ENCODE results near the gene RUNX2.

Gene RUNX2

GRCh38 chr6:45436544-45437438, 108.7 kb downstream of the RUNX2 start:
- no peak for DNase-seq

GRCh38 chr6:45437439-45437815, 109.3 kb downstream of the RUNX2 start:
- no peak for DNase-seq

- DNase-seq: no peak
Observed at GRCh38 chr6:45438151-45438550, 110.0 kb downstream of the RUNX2 start.

- DNase-seq: no peak
Observed at GRCh38 chr6:45438849-45439406, 110.8 kb downstream of the RUNX2 start.

- DNase-seq: no peak
Observed at GRCh38 chr6:45439459-45439858, 111.3 kb downstream of the RUNX2 start.

GRCh38 chr6:45439861-45440388, 111.8 kb downstream of the RUNX2 start:
- no peak for DNase-seq

- DNase-seq: no peak
Observed at GRCh38 chr6:45441851-45442453, 113.8 kb downstream of the RUNX2 start.

GRCh38 chr6:45442716-45443115, 114.6 kb downstream of the RUNX2 start:
- DNase-seq: no peak

GRCh38 chr6:45445364-45445748, 117.2 kb downstream of the RUNX2 start:
- DNase-seq: no peak

GRCh38 chr6:45445749-45446549, 117.8 kb downstream of the RUNX2 start:
- DNase-seq: peak; percentile 10

GRCh38 chr6:45447005-45447404, 118.9 kb downstream of the RUNX2 start:
- DNase-seq: no peak

- no peak for DNase-seq
Observed at GRCh38 chr6:45447716-45448115, 119.6 kb downstream of the RUNX2 start.

- no peak for DNase-seq
Observed at GRCh38 chr6:45448417-45449389, 120.6 kb downstream of the RUNX2 start.

GRCh38 chr6:45450132-45450531, 122.0 kb downstream of the RUNX2 start:
- DNase-seq: no peak

- no peak for DNase-seq
Observed at GRCh38 chr6:45450831-45451230, 122.7 kb downstream of the RUNX2 start.

- no peak for DNase-seq
Observed at GRCh38 chr6:45454008-45454911, 126.1 kb downstream of the RUNX2 start.

GRCh38 chr6:45455408-45455807, 127.3 kb downstream of the RUNX2 start:
- DNase-seq: no peak

GRCh38 chr6:45457141-45457540, 129.0 kb downstream of the RUNX2 start:
- no peak for DNase-seq

GRCh38 chr6:45458672-45459071, 130.5 kb downstream of the RUNX2 start:
- DNase-seq: no peak

- no peak for DNase-seq
Observed at GRCh38 chr6:45460166-45460565, 132.0 kb downstream of the RUNX2 start.

- no peak for DNase-seq
Observed at GRCh38 chr6:45461486-45461885, 133.4 kb downstream of the RUNX2 start.
